GM18868 (cell line): ENCODE results near the gene PIEZO1.

ENCODE experiments used
- ATAC-seq: cut with Tn5 transposase; IDR thresholded peaks from one replicate; pipeline ENCODE4 v1.9.1; 2021; ENCODE audit warnings: mild to moderate bottlenecking, moderate library complexity; ENCODE audit not compliant: unreplicated experiment

Gene PIEZO1

GRCh38 chr16:88693420-88694177, 91.4 kb downstream of the PIEZO1 start:
- ATAC-seq = no peak

- ATAC-seq = no peak
Measured at GRCh38 chr16:88692861-88693260, 92.2 kb downstream of the PIEZO1 start.

DNA sequence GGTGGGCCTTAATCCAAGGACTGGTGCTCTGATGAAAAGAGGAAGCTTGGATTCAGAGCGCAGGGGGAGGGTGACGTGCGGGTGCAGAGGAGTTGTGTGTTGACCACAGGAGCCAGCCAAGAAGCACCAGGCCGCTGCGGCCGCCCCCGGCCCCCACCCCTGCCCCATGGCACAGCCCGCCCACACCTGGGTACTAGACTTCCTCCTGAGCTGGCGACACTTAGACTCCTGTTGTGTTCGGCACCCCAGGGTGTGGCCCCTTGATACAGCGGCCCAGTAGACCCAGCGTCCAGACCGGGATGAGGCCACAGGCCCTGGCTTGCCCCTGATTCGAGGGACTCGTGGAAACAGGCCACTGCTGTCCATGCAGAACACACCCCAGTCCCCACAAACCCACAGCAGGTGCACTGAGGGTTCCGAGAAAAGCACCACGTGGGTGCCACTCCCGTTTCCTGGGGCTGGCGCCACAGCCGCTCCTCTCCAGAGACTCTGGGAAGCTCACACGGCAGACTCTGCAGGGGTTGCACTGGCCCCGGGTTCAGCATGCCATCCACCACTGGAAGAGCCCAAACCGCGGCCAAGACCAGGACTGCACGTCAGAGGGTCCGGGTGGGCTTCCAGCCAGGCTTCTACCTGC, 93.0 kb downstream of the PIEZO1 start:
- ATAC-seq = no peak

GRCh38 chr16:88691129-88691813, 93.7 kb downstream of the PIEZO1 start:
- no peak for ATAC-seq

DNA sequence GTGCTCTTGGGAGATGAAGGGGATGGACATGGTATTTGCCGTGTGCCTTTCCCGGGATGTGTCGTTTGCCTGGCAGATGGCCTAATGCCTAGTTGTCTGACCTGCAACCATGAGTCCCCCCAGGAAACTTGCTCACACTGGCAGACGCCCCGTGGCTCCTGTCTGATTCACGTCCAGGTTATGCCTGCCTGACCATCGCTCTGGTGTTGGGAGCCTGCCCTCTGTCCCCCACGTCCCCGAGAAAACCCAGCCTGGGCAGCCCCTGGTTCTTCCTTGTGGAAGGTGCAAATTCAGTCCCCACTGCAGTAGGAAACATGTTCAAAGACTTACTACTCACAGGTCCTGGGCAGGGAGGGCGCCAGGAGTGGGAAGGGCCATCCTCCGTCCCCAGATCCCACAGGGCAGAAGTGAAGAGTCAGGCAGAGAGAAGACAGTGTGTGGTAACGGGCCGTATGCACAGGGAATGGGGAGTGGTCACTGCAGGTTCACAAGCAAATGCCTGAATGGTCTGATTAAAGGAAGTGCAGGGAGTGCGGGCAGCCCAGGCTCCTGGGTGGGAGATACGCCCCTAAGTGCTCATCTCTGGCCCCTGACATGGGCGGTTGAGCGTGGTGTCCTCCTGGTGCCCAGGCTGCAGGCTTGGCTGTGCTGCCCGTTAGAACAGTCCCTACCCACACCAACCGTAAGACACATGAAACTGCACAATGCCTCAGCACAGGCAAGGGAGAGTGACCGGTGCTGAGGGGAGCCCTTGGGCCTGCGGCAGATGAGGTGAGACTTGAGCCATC, 94.5 kb downstream of the PIEZO1 start:
- ATAC-seq = no peak

- no peak for ATAC-seq
Measured at GRCh38 chr16:88688013-88688778, 96.8 kb downstream of the PIEZO1 start.

- ATAC-seq = no peak
Measured at GRCh38 chr16:88687676-88688012, 97.4 kb downstream of the PIEZO1 start.

DNA sequence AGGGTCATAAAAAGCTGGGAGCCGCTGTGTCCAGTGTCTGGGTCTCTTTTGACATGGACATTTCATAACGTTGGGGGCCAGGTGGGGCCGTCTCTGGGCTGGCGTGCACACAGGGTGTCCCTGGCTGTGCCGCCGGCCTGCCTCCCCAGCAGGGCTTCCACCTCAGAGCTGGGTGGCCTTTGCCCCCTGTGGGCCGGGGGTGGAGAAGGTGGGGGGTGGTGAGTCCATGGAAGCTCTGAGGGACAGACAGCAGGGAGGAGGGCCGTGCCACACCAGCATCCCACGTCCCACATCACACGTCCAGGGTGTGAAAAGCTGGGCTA, 97.8 kb downstream of the PIEZO1 start:
- no peak for ATAC-seq

GRCh38 chr16:88686439-88687253, 98.4 kb downstream of the PIEZO1 start, which contains the start of gene SNAI3:
SNAI3 (minus strand) TSS chr16:88686507; CDS start chr16:88686406, 101 bp downstream.
- ATAC-seq = peak; percentile 66

- peak; percentile 2 for ATAC-seq
Measured at GRCh38 chr16:88686062-88686438, 99.0 kb downstream of the PIEZO1 start.

GRCh38 chr16:88685156-88686061, 99.6 kb downstream of the PIEZO1 start:
- ATAC-seq = no peak

DNA sequence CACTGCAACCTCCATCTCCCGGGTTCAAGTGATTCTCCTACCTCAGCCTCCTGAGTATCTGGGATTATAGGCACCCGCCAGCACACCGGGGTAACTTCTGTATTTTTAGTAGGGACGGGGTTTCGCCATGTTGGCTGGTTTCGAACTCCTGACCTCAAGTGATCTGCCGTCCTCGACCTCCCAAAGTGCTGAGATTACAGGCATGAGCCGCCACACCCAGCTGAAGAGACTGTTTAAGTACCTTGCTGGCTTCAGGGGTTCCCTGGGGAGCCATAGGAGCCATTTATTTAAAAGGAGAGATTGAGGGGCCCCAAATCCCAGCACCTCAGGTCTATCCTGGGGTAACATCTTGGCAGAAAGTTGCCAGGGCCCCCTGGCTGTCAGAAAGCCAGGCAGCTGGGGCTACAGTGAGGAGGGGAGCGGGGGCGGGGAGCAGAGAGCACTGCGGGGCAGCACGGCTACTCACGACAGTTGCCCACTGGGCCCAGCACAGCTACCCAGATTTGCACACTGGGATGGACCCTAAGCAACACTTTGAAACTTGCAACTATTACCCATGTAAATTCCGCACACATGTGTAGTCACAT, 100.4 kb downstream of the PIEZO1 start:
- no peak for ATAC-seq

- ATAC-seq = peak; percentile 75
Measured at GRCh38 chr16:88681709-88682451, 103.1 kb downstream of the PIEZO1 start.

GRCh38 chr16:88681084-88681680, 103.8 kb downstream of the PIEZO1 start:
- no peak for ATAC-seq

- ATAC-seq = no peak
Measured at GRCh38 chr16:88680554-88681083, 104.4 kb downstream of the PIEZO1 start.

DNA sequence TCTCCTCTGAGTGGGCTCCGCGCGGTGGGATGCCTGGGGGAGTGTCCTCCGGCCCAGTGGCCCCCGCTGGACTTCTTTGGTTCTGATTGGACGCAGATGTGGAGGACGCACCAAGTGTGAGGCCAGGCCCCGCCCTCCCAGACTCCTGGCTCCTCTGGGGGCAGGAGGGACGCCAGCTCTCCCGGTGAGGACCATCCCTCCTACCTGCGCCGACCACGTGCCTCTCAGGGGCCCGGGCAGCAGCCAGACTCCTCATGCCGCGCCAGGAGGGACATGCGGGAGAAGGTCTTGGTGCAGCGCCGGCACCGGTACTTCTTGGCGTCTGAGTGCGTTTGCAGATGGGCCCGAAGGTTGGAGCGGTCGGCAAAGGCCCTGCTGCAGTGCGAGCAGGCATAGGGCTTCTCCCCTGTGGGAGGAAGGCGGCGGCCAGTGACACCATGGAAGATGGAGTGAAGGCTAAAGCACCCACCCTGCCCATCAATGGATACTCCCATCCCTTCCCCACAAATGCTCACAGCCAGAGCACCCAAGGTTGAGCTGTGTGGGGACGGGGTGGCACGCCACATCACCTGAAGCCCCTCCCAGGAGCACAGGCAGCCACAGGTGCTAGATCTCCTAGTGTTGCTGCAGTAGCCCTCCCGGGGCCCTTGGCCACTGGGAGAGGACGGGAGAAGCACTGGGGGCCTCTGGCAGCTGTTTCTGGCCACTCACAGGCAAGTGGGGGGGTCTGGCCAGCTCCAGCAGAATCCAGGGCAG, 106.6 kb downstream of the PIEZO1 start:
- ATAC-seq = no peak
